Peyer's patch (tissue), 4 donors: ENCODE data around the gene FREM3.
"Not testable (repeated sequence)": the region's sequence is repeated elsewhere in the genome, so short reads cannot be mapped to it uniquely, and the experiment has no call there.

ENCODE experiments used
- CTCF ChIP-seq, 6 experiments: fragments of 450-650 bp in 4 of 6; fragments of 200-600 bp in 2 of 6; sonication (generic) in 1 of 6; IDR thresholded peaks; one replicate each; pipeline ENCODE4 v1.5.1; 2017 to 2019; ENCODE audit warnings: antibody characterized with exemption in 6 of 6, mild to moderate bottlenecking in 3 of 6, moderate library complexity in 1 of 6
- POLR2A ChIP-seq, 2 donors: fragments of 450-650 bp; IDR thresholded peaks; one replicate each; pipeline ENCODE4 v1.5.1; 2017; ENCODE audit warnings: antibody characterized with exemption in 2 of 2, mild to moderate bottlenecking in 2 of 2, moderate library complexity in 2 of 2

GRCh38 chr4:143673629-143674028 lies 26.8 kb downstream of the FREM3 start:
- TF ChIP-seq CTCF, POLR2A (IDR thresholded peaks at IDR 0.05): not testable (repeated sequence)
